ENCODE results near the gene UCP2.

- no peak for TF ChIP-seq CTCF (IDR thresholded peaks at IDR 0.05 in 4 of 5, conservative IDR thresholded peaks at IDR 0.05 in 1 of 5)
- no peak for TF ChIP-seq POLR2A (IDR thresholded peaks at IDR 0.05)
Measured at GRCh38 chr11:73949246-73949645, 33.4 kb downstream of the UCP2 start.
